Activated CD4-positive, alpha-beta T cell treated with anti-CD3 and anti-CD28 coated beads, Interleukin-2, amount 10 ng/mL, durations not matched to agents 24 days and 14 days (primary cell): ENCODE results near the gene TBC1D9B. TPM values are rescaled to one million over a fixed set of nuclear protein-coding genes. Genes with fewer than 3 reads are reported as not detected.

Source experiments
- DNase-seq: peaks from one replicate; pipeline ENCODE4 v3.0.0; 2022
- H3K27ac Mint-ChIP-seq: one replicate; pipeline ENCODE4 v1.8.0; 2022; ENCODE audit warnings: mild to moderate bottlenecking, mixed read lengths
- H3K27me3 Mint-ChIP-seq: one replicate; pipeline ENCODE4 v1.8.0; 2022; ENCODE audit warnings: mixed read lengths
- H3K36me3 Mint-ChIP-seq: one replicate; pipeline ENCODE4 v1.8.0; 2022; ENCODE audit warnings: low read depth, mild to moderate bottlenecking, mixed read lengths
- H3K4me1 Mint-ChIP-seq: one replicate; pipeline ENCODE4 v1.8.0; 2021; ENCODE audit warnings: mixed read lengths
- H3K4me3 Mint-ChIP-seq: one replicate; pipeline ENCODE4 v1.8.0; 2022; ENCODE audit warnings: mild to moderate bottlenecking, moderate library complexity, mixed read lengths
- H3K9me3 Mint-ChIP-seq: one replicate; pipeline ENCODE4 v1.8.0; 2021; ENCODE audit warnings: mixed read lengths
- intact Hi-C: fragments of 100-400 bp; cut with micrococcal nuclease; formaldehyde crosslinking; loops from one replicate; pipeline ENCODE4 v1.15.1; 2023
- total RNA-seq: library from RNA; stranded (reverse); gene quantifications from 2 replicates; pipeline ENCODE4 v1.2.3, GENCODE V29; 2022

TBC1D9B gene
- total RNA-seq, 1 donor from 2014 or later, result 138 TPM

- Mint-ChIP-seq H3K27me3 (no peaks in the 10 kb centered on the region), H3K4me1 (peaks cover 10% of the 10 kb centered on the region), H3K4me3 (no peak overlapping the region), H3K27ac (no peak overlapping the region), H3K9me3 (no peaks in the 10 kb centered on the region), H3K36me3 (peaks cover 46% of the 10 kb centered on the region)
- DNase-seq, result no peak
- intact Hi-C loops, result no loop called here
These were observed 5.6 kb downstream of the TBC1D9B start for GRCh38 chr5:179901915-179902762.

GRCh38 chr5:179901462-179901861 is 6.2 kb downstream of the TBC1D9B start:
- Mint-ChIP-seq H3K27me3 (no peaks in the 10 kb centered on the region), H3K4me1 (peaks cover 8% of the 10 kb centered on the region), H3K4me3 (no peak overlapping the region), H3K36me3 (peaks cover 45% of the 10 kb centered on the region), H3K9me3 (no peaks in the 10 kb centered on the region), H3K27ac (no peak overlapping the region)
- intact Hi-C loops, result no loop called here
- DNase-seq, result no peak

GRCh38 chr5:179900711-179901110 is 7.0 kb downstream of the TBC1D9B start:
- H3K27me3 Mint-ChIP-seq, result no peaks in the 10 kb centered on the region
- H3K27ac Mint-ChIP-seq, result no peak overlapping the region
- no peak overlapping the region for H3K4me3 Mint-ChIP-seq
- intact Hi-C loops, result no loop called here
- no peaks in the 10 kb centered on the region for H3K9me3 Mint-ChIP-seq
- peaks cover 41% of the 10 kb centered on the region for H3K36me3 Mint-ChIP-seq
- DNase-seq, result no peak
- peaks cover 5% of the 10 kb centered on the region for H3K4me1 Mint-ChIP-seq

- Mint-ChIP-seq H3K27me3 (no peaks in the 10 kb centered on the region), H3K27ac (no peak overlapping the region), H3K36me3 (peaks cover 43% of the 10 kb centered on the region), H3K4me1 (peaks cover 5% of the 10 kb centered on the region), H3K9me3 (no peaks in the 10 kb centered on the region), H3K4me3 (no peak overlapping the region)
- intact Hi-C loops, result no loop called here
- no peak for DNase-seq
These were observed 7.5 kb downstream of the TBC1D9B start for GRCh38 chr5:179900206-179900605.

GRCh38 chr5:179895861-179896260 is 11.8 kb downstream of the TBC1D9B start:
- Mint-ChIP-seq H3K4me1 (no peaks in the 10 kb centered on the region), H3K36me3 (peaks cover 32% of the 10 kb centered on the region), H3K27me3 (no peaks in the 10 kb centered on the region), H3K27ac (no peak overlapping the region), H3K4me3 (no peak overlapping the region), H3K9me3 (no peaks in the 10 kb centered on the region)
- intact Hi-C loops, result no loop called here
- no peak for DNase-seq

GRCh38 chr5:179893958-179894895 is 13.5 kb downstream of the TBC1D9B start:
- peaks cover 30% of the 10 kb centered on the region for H3K36me3 Mint-ChIP-seq

GRCh38 chr5:179893076-179893957 is 14.4 kb downstream of the TBC1D9B start:
- Mint-ChIP-seq H3K4me3 (no peak overlapping the region), H3K36me3 (peaks cover 31% of the 10 kb centered on the region), H3K9me3 (no peaks in the 10 kb centered on the region), H3K27me3 (no peaks in the 10 kb centered on the region), H3K27ac (no peak overlapping the region), H3K4me1 (no peaks in the 10 kb centered on the region)
- no peak for DNase-seq
- intact Hi-C loops, result no loop called here

More at GRCh38 chr5:179893958-179894895, 13.5 kb downstream of the TBC1D9B start:
- Mint-ChIP-seq H3K9me3 (no peaks in the 10 kb centered on the region), H3K27me3 (no peaks in the 10 kb centered on the region), H3K4me3 (no peak overlapping the region), H3K4me1 (no peaks in the 10 kb centered on the region), H3K27ac (no peak overlapping the region)
- no peak for DNase-seq
- intact Hi-C loops, result no loop called here

GRCh38 chr5:179892255-179892654 is 15.4 kb downstream of the TBC1D9B start:
- Mint-ChIP-seq H3K27ac (no peak overlapping the region), H3K36me3 (peaks cover 35% of the 10 kb centered on the region), H3K9me3 (no peaks in the 10 kb centered on the region), H3K27me3 (no peaks in the 10 kb centered on the region), H3K4me3 (no peak overlapping the region), H3K4me1 (no peaks in the 10 kb centered on the region)
- DNase-seq, result no peak
- intact Hi-C loops, result no loop called here

GRCh38 chr5:179890751-179891682 is 16.7 kb downstream of the TBC1D9B start:
- DNase-seq, result no peak
- H3K9me3 Mint-ChIP-seq, result peaks cover 2% of the 10 kb centered on the region
- no peaks in the 10 kb centered on the region for H3K27me3 Mint-ChIP-seq
- H3K4me1 Mint-ChIP-seq, result no peaks in the 10 kb centered on the region
- intact Hi-C loops, result no loop called here
- no peak overlapping the region for H3K27ac Mint-ChIP-seq
- no peak overlapping the region for H3K4me3 Mint-ChIP-seq
- H3K36me3 Mint-ChIP-seq, result peaks cover 46% of the 10 kb centered on the region

GRCh38 chr5:179889885-179890284 is 17.8 kb downstream of the TBC1D9B start:
- peaks cover 54% of the 10 kb centered on the region for H3K36me3 Mint-ChIP-seq
- H3K4me3 Mint-ChIP-seq, result no peak overlapping the region
- no peak overlapping the region for H3K27ac Mint-ChIP-seq
- H3K27me3 Mint-ChIP-seq, result no peaks in the 10 kb centered on the region
- H3K4me1 Mint-ChIP-seq, result no peaks in the 10 kb centered on the region
- intact Hi-C loops, result no loop called here
- H3K9me3 Mint-ChIP-seq, result peaks cover 8% of the 10 kb centered on the region
- no peak for DNase-seq

- no peak overlapping the region for H3K4me3 Mint-ChIP-seq
- no peaks in the 10 kb centered on the region for H3K4me1 Mint-ChIP-seq
- H3K9me3 Mint-ChIP-seq, result peaks cover 22% of the 10 kb centered on the region
- no peak for DNase-seq
- no peak overlapping the region for H3K27ac Mint-ChIP-seq
- intact Hi-C loops, result no loop called here
- no peaks in the 10 kb centered on the region for H3K27me3 Mint-ChIP-seq
- H3K36me3 Mint-ChIP-seq, result peaks cover 71% of the 10 kb centered on the region
These were observed 19.9 kb downstream of the TBC1D9B start for GRCh38 chr5:179887802-179888201.

GRCh38 chr5:179887095-179887494 is 20.6 kb downstream of the TBC1D9B start:
- no peaks in the 10 kb centered on the region for H3K4me1 Mint-ChIP-seq
- no peak for DNase-seq
- intact Hi-C loops, result no loop called here
- H3K9me3 Mint-ChIP-seq, result peaks cover 24% of the 10 kb centered on the region
- H3K27me3 Mint-ChIP-seq, result no peaks in the 10 kb centered on the region
- H3K4me3 Mint-ChIP-seq, result no peak overlapping the region
- H3K36me3 Mint-ChIP-seq, result peaks cover 72% of the 10 kb centered on the region
- H3K27ac Mint-ChIP-seq, result no peak overlapping the region
